ENCODE results near the gene HOGA1. TPM values are rescaled to one million over a fixed set of nuclear protein-coding genes. Genes with fewer than 3 reads are reported as not detected.

HOGA1 gene
- total and polyA plus RNA-seq, 2 of the 13 experiments (the other 11 are each of a cell fraction or from before 2014, with no cell fraction given) = 7.6 to 19.5 TPM

DNA sequence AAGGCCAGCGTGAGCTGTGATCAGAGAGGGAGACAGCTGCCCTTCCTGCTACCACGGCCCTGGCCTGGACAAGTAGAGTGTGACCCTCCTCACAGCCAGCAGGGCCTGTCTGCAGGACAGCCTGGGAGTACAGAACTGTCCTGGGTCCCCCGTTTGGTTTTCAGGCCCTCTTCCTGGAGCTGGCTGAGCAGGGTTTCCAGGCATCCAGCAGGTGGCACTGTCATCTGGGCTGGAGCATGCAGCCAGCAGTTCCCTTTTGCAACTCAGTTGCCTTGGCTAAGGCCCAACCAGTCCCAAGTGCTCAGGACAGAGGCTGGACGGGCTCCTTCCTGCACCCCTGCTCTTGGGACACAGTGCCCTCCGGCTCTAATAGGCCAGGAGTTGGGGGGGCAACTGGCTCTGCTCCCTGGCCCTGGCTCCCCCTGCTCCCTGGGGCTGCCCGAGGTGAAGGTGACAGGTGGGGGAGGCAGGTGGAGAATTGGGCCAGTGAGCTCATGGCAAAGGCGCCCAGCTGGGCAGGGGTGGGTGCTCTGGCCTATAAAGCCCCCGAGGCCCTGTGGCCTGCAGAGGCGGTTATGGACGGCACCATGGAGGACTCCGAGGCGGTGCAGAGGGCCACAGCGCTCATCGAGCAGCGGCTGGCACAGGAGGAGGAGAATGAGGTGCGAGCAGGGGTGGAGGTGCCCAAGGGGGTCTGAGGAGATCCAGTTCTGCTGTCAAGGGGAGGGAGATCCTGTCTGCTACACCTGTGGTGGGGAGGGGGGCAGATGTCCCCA lies 11.8 kb upstream of the HOGA1 start, which contains the start of gene ANKRD2 (continued):
- TF ChIP-seq SMAD1 (CRISPR knock-in tag; IDR thresholded peaks at IDR 0.05; ENCODE audit: borderline replicate concordance, low read depth) (no peak; the same call in 1 of the 2 replicates), ZNF501 (CRISPR knock-in tag; IDR thresholded peaks at IDR 0.05) (peak; percentile 70), SOX6 (IDR thresholded peaks at IDR 0.05) (no peak), SOX6 (CRISPR knock-in tag; IDR thresholded peaks at IDR 0.05) (no peak), GFI1 (CRISPR knock-in tag; IDR thresholded peaks at IDR 0.05; ENCODE audit: borderline replicate concordance) (no peak), ZNF451 (CRISPR knock-in tag; IDR thresholded peaks at IDR 0.05) (0 out of 2 replicates have a peak, but pooled peaks have one; percentile 20), ZNF790 (CRISPR knock-in tag; IDR thresholded peaks at IDR 0.05; ENCODE audit: borderline replicate concordance) (no peak), ZNF780A (CRISPR knock-in tag; IDR thresholded peaks at IDR 0.05) (no peak), ZNF572 (CRISPR knock-in tag; IDR thresholded peaks at IDR 0.05) (0 out of 2 replicates have a peak, but pooled peaks have one; percentile 85), ZFYVE20 (CRISPR knock-in tag; IDR thresholded peaks at IDR 0.05; ENCODE audit: borderline replicate concordance, low read depth) (no peak)
- TF ChIP-seq, protein P1, sequence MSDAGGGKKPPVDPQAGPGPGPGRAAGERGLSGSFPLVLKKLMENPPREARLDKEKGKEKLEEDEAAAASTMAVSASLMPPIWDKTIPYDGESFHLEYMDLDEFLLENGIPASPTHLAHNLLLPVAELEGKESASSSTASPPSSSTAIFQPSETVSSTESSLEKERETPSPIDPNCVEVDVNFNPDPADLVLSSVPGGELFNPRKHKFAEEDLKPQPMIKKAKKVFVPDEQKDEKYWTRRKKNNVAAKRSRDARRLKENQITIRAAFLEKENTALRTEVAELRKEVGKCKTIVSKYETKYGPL (CRISPR knock-in tag; IDR thresholded peaks at IDR 0.05) = no peak
- TF ChIP-seq, protein P2, sequence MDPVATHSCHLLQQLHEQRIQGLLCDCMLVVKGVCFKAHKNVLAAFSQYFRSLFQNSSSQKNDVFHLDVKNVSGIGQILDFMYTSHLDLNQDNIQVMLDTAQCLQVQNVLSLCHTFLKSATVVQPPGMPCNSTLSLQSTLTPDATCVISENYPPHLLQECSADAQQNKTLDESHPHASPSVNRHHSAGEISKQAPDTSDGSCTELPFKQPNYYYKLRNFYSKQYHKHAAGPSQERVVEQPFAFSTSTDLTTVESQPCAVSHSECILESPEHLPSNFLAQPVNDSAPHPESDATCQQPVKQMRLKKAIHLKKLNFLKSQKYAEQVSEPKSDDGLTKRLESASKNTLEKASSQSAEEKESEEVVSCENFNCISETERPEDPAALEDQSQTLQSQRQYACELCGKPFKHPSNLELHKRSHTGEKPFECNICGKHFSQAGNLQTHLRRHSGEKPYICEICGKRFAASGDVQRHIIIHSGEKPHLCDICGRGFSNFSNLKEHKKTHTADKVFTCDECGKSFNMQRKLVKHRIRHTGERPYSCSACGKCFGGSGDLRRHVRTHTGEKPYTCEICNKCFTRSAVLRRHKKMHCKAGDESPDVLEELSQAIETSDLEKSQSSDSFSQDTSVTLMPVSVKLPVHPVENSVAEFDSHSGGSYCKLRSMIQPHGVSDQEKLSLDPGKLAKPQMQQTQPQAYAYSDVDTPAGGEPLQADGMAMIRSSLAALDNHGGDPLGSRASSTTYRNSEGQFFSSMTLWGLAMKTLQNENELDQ (CRISPR knock-in tag; IDR thresholded peaks at IDR 0.05; ENCODE audit: borderline replicate concordance) = no peak
- TF ChIP-seq, protein P3, sequence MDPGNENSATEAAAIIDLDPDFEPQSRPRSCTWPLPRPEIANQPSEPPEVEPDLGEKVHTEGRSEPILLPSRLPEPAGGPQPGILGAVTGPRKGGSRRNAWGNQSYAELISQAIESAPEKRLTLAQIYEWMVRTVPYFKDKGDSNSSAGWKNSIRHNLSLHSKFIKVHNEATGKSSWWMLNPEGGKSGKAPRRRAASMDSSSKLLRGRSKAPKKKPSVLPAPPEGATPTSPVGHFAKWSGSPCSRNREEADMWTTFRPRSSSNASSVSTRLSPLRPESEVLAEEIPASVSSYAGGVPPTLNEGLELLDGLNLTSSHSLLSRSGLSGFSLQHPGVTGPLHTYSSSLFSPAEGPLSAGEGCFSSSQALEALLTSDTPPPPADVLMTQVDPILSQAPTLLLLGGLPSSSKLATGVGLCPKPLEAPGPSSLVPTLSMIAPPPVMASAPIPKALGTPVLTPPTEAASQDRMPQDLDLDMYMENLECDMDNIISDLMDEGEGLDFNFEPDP (CRISPR knock-in tag; conservative IDR thresholded peaks at IDR 0.05) = no peak
- TF ChIP-seq, protein P4, sequence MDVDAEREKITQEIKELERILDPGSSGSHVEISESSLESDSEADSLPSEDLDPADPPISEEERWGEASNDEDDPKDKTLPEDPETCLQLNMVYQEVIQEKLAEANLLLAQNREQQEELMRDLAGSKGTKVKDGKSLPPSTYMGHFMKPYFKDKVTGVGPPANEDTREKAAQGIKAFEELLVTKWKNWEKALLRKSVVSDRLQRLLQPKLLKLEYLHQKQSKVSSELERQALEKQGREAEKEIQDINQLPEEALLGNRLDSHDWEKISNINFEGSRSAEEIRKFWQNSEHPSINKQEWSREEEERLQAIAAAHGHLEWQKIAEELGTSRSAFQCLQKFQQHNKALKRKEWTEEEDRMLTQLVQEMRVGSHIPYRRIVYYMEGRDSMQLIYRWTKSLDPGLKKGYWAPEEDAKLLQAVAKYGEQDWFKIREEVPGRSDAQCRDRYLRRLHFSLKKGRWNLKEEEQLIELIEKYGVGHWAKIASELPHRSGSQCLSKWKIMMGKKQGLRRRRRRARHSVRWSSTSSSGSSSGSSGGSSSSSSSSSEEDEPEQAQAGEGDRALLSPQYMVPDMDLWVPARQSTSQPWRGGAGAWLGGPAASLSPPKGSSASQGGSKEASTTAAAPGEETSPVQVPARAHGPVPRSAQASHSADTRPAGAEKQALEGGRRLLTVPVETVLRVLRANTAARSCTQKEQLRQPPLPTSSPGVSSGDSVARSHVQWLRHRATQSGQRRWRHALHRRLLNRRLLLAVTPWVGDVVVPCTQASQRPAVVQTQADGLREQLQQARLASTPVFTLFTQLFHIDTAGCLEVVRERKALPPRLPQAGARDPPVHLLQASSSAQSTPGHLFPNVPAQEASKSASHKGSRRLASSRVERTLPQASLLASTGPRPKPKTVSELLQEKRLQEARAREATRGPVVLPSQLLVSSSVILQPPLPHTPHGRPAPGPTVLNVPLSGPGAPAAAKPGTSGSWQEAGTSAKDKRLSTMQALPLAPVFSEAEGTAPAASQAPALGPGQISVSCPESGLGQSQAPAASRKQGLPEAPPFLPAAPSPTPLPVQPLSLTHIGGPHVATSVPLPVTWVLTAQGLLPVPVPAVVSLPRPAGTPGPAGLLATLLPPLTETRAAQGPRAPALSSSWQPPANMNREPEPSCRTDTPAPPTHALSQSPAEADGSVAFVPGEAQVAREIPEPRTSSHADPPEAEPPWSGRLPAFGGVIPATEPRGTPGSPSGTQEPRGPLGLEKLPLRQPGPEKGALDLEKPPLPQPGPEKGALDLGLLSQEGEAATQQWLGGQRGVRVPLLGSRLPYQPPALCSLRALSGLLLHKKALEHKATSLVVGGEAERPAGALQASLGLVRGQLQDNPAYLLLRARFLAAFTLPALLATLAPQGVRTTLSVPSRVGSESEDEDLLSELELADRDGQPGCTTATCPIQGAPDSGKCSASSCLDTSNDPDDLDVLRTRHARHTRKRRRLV (CRISPR knock-in tag; IDR thresholded peaks at IDR 0.05) = no peak
- TF ChIP-seq, protein P5, sequence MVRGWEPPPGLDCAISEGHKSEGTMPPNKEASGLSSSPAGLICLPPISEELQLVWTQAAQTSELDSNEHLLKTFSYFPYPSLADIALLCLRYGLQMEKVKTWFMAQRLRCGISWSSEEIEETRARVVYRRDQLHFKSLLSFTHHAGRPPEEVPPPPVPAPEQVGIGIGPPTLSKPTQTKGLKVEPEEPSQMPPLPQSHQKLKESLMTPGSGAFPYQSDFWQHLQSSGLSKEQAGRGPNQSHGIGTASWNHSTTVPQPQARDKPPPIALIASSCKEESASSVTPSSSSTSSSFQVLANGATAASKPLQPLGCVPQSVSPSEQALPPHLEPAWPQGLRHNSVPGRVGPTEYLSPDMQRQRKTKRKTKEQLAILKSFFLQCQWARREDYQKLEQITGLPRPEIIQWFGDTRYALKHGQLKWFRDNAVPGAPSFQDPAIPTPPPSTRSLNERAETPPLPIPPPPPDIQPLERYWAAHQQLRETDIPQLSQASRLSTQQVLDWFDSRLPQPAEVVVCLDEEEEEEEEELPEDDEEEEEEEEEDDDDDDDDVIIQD (CRISPR knock-in tag; IDR thresholded peaks at IDR 0.05; ENCODE audit: low read depth) = no peak

Measured in HepG2 (cell line).